Trophoblast cell (in vitro differentiated cells and primary cell): ENCODE data around the gene PCNX4.

Source experiments
- DNase-seq, 2 donors: peaks; one replicate each; pipeline ENCODE4 v3.0.0-alpha.2; 2016
- H2AFZ ChIP-seq: 2 replicates; pipeline ENCODE4 v1.6.1; 2013; ENCODE audit warnings: low read length, moderate library complexity, mild to moderate bottlenecking; ENCODE audit not compliant: insufficient read depth, poor library complexity
- H2AK5ac ChIP-seq: 2 replicates; pipeline ENCODE4 v1.6.1; 2013; ENCODE audit warnings: mild to moderate bottlenecking, low read length
- H2BK120ac ChIP-seq: 2 replicates; pipeline ENCODE4 v1.6.1; 2013; ENCODE audit warnings: low read length, mild to moderate bottlenecking, moderate library complexity; ENCODE audit not compliant: insufficient read depth, poor library complexity
- H2BK12ac ChIP-seq: 2 replicates; pipeline ENCODE4 v1.6.1; 2013; ENCODE audit warnings: mild to moderate bottlenecking, low read length, moderate library complexity
- H2BK5ac ChIP-seq: 2 replicates; pipeline ENCODE4 v1.6.1; 2013; ENCODE audit warnings: low read length, low read depth, moderate library complexity, mild to moderate bottlenecking; ENCODE audit not compliant: poor library complexity
- H3K14ac ChIP-seq: 2 replicates; pipeline ENCODE4 v1.6.1; 2013; ENCODE audit warnings: mild to moderate bottlenecking, low read length
- H3K18ac ChIP-seq: 2 replicates; pipeline ENCODE4 v1.6.1; 2013; ENCODE audit warnings: mild to moderate bottlenecking, low read length
- H3K23ac ChIP-seq: 2 replicates; pipeline ENCODE4 v1.6.1; 2013; ENCODE audit warnings: low read length
- H3K27ac ChIP-seq: 2 replicates; pipeline ENCODE4 v1.5.1; 2013; ENCODE audit warnings: low read depth, mild to moderate bottlenecking, inconsistent platforms, low read length, moderate library complexity
- H3K27me3 ChIP-seq: 2 replicates; pipeline ENCODE4 v1.6.1; 2013; ENCODE audit warnings: inconsistent platforms, mild to moderate bottlenecking, low read length, moderate library complexity; ENCODE audit not compliant: insufficient read depth
- H3K36me3 ChIP-seq, 2 experiments: 1 replicate in 1 of 2; 2 replicates in 1 of 2; pipeline ENCODE4 v1.6.1; 2013; ENCODE audit warnings: low read length in 2 of 2, mild to moderate bottlenecking in 2 of 2, moderate library complexity in 1 of 2; ENCODE audit not compliant: insufficient read depth in 2 of 2, control insufficient read depth in 1 of 2
- H3K4ac ChIP-seq: 2 replicates; pipeline ENCODE4 v1.6.1; 2013; ENCODE audit warnings: low read depth, mild to moderate bottlenecking, low read length, moderate library complexity
- H3K4me1 ChIP-seq, 2 experiments: 1 replicate in 1 of 2; 2 replicates in 1 of 2; pipeline ENCODE4 v1.6.1; 2013; ENCODE audit warnings: low read length in 2 of 2, mild to moderate bottlenecking in 2 of 2, moderate library complexity in 1 of 2; ENCODE audit not compliant: insufficient read depth in 2 of 2, control insufficient read depth in 1 of 2
- H3K4me2 ChIP-seq: 2 replicates; pipeline ENCODE4 v1.6.1; 2013; ENCODE audit warnings: inconsistent platforms, mild to moderate bottlenecking, low read length, moderate library complexity
- H3K4me3 ChIP-seq: 2 replicates; pipeline ENCODE4 v1.5.1; 2013; ENCODE audit warnings: mild to moderate bottlenecking, low read depth, low read length, inconsistent platforms
- H3K79me1 ChIP-seq: one replicate; pipeline ENCODE4 v1.6.1; 2013; ENCODE audit warnings: low read length
- H3K79me2 ChIP-seq: 2 replicates; pipeline ENCODE4 v1.6.1; 2013; ENCODE audit warnings: low read length, mild to moderate bottlenecking; ENCODE audit not compliant: control insufficient read depth, insufficient read depth, poor library complexity
- H3K9ac ChIP-seq: 2 replicates; pipeline ENCODE4 v1.6.1; 2013; ENCODE audit warnings: mild to moderate bottlenecking, low read length
- H3K9me3 ChIP-seq: 2 replicates; pipeline ENCODE4 v1.6.1; 2013; ENCODE audit warnings: low read depth, mild to moderate bottlenecking, control low read depth, inconsistent platforms, low read length; ENCODE audit not compliant: insufficient read depth
- H4K12ac ChIP-seq: 2 replicates; pipeline ENCODE4 v1.6.1; 2013; ENCODE audit warnings: low read depth, mild to moderate bottlenecking, low read length, moderate library complexity
- H4K8ac ChIP-seq: 2 replicates; pipeline ENCODE4 v1.6.1; 2013; ENCODE audit warnings: low read depth, mild to moderate bottlenecking, low read length, moderate library complexity
- H4K91ac ChIP-seq: one replicate; pipeline ENCODE4 v1.6.1; 2013; ENCODE audit warnings: low read depth, mild to moderate bottlenecking, low read length, moderate library complexity
- WGBS: extraction: QIAGEN DNeasy Blood & Tissue Kit; methylation state at CpG from one replicate; pipeline ENCODE4 v1.1.7; 2013; ENCODE audit warnings: missing lambda C conversion rate; ENCODE audit not compliant: insufficient read length, insufficient coverage; ENCODE audit errors: extremely low coverage; 5-methylcytosine and 5-hydroxymethylcytosine counted together

PCNX4 gene

DNA sequence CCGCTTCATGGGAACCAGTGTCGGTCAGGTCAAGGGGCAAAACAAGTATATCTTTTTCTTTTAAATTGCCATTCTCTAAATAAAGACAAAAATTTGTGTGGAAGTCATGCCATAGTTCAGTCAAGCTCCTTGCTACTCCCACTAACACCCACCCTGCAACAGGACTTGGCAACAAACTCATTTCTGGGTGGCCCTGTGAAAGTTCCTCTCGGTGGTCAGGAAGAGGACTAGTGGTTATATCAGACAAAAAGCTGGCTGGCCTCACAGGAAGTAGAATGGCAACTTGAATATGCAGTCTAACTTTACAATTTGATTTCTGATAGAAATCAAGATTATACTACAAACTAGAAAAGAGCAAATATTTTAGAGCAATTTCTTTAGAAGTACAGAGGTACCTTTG lies 62.3 kb downstream of the PCNX4 start:
- WGBS, result no CpG with 5 or more reads among the region's 3 CpGs
- DNase-seq, result no peak
- Histone ChIP-seq H3K23ac (no peak overlapping the region), H3K36me3 (peaks cover 3 to 9% of the 10 kb centered on the region in 2 experiments), H2BK12ac (no peak overlapping the region), H3K14ac (no peak overlapping the region), H3K4ac (no peak overlapping the region), H2AFZ (no peak overlapping the region), H3K79me2 (peaks cover 1% of the 10 kb centered on the region), H3K4me2 (no peak overlapping the region), H2BK5ac (no peak overlapping the region), H4K91ac (no peak overlapping the region), H2BK120ac (no peak overlapping the region), H3K9me3 (no peaks in the 10 kb centered on the region), H2AK5ac (no peak overlapping the region), H3K27ac (no peak overlapping the region), H3K4me3 (no peak overlapping the region), H3K18ac (no peak overlapping the region), H3K9ac (no peak overlapping the region), H4K12ac (no peak overlapping the region), H4K8ac (no peak overlapping the region), H3K79me1 (no peaks in the 10 kb centered on the region), H3K27me3 (no peaks in the 10 kb centered on the region), H3K4me1 (peaks cover 6 to 8% of the 10 kb centered on the region in 2 experiments)

DNA sequence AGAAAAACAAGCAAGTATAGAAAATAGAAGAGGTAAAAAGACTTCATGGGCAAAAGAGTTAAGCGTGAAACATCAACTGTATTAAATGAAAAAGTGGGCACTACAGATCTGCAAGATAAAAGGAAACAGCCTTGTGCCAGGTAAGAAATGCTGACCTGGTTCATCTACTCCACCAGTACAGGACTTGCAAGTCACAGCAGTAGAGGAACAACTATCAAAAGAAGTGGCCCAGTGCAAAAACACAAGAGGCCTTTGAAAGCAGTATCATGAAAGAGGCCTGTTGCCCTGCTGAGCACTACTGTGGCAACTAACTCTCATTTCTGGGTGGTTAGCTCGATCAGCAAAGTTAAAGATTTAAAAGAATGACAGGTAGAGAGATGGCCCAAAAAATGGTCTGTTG lies 62.9 kb downstream of the PCNX4 start:
- H3K9me3 ChIP-seq, result no peaks in the 10 kb centered on the region
- no peak overlapping the region for H3K18ac ChIP-seq
- H2BK5ac ChIP-seq, result no peak overlapping the region
- H3K14ac ChIP-seq, result no peak overlapping the region
- H3K4me3 ChIP-seq, result no peak overlapping the region
- no peaks in the 10 kb centered on the region for H3K27me3 ChIP-seq
- no peak overlapping the region for H4K91ac ChIP-seq
- H3K9ac ChIP-seq, result no peak overlapping the region
- peaks cover 3 to 9% of the 10 kb centered on the region in 2 experiments for H3K36me3 ChIP-seq
- no peak overlapping the region for H3K4me2 ChIP-seq
- peaks cover 6 to 8% of the 10 kb centered on the region in 2 experiments for H3K4me1 ChIP-seq
- no peak overlapping the region for H2AFZ ChIP-seq
- no peak overlapping the region for H3K4ac ChIP-seq
- H2BK12ac ChIP-seq, result no peak overlapping the region
- H2BK120ac ChIP-seq, result no peak overlapping the region
- no peak overlapping the region for H3K27ac ChIP-seq
- no peak overlapping the region for H4K8ac ChIP-seq
- H2AK5ac ChIP-seq, result no peak overlapping the region
- H3K79me1 ChIP-seq, result no peaks in the 10 kb centered on the region
- no CpG with 5 or more reads among the region's 2 CpGs for WGBS
- DNase-seq, result no peak
- H3K23ac ChIP-seq, result no peak overlapping the region
- H3K79me2 ChIP-seq, result peaks cover 1% of the 10 kb centered on the region
- H4K12ac ChIP-seq, result no peak overlapping the region

DNA sequence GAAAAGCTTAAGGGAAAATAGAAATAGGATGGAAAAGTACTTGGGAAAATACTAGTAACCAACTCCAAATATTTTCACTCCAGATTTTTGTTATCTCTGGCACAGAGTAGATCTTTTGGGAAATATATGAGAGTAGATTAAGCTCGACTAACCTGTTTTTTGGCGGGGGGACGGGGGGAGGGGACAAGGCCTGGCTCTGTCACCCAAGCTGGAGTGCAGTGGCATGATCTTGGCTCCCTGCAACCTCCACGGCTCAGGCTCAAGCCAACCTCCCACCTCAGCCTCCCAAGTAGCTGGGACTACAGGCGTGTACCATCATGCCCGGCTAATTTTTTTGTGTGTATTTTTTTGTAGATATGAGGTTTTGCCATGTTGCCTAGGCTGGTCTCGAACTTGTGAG lies 68.7 kb downstream of the PCNX4 start:
- Histone ChIP-seq H4K91ac (no peak overlapping the region), H2AK5ac (no peak overlapping the region), H3K79me1 (peaks cover 6% of the 10 kb centered on the region), H4K12ac (no peak overlapping the region), H2BK5ac (no peak overlapping the region), H3K4me2 (no peak overlapping the region), H2BK12ac (no peak overlapping the region), H2AFZ (no peak overlapping the region), H3K27ac (no peak overlapping the region), H4K8ac (no peak overlapping the region), H3K18ac (no peak overlapping the region), H3K9ac (no peak overlapping the region), H3K23ac (no peak overlapping the region), H3K9me3 (no peaks in the 10 kb centered on the region), H3K79me2 (peaks cover 8% of the 10 kb centered on the region), H3K36me3 (peaks cover 0 to 8% of the 10 kb centered on the region in 2 experiments), H3K14ac (no peak overlapping the region), H3K27me3 (no peaks in the 10 kb centered on the region), H3K4ac (no peak overlapping the region), H3K4me1 (no peaks in the 10 kb centered on the region), H3K4me3 (no peak overlapping the region), H2BK120ac (no peak overlapping the region)
- DNase-seq, result no peak
- no CpG with 5 or more reads among the region's 7 CpGs for WGBS

DNA sequence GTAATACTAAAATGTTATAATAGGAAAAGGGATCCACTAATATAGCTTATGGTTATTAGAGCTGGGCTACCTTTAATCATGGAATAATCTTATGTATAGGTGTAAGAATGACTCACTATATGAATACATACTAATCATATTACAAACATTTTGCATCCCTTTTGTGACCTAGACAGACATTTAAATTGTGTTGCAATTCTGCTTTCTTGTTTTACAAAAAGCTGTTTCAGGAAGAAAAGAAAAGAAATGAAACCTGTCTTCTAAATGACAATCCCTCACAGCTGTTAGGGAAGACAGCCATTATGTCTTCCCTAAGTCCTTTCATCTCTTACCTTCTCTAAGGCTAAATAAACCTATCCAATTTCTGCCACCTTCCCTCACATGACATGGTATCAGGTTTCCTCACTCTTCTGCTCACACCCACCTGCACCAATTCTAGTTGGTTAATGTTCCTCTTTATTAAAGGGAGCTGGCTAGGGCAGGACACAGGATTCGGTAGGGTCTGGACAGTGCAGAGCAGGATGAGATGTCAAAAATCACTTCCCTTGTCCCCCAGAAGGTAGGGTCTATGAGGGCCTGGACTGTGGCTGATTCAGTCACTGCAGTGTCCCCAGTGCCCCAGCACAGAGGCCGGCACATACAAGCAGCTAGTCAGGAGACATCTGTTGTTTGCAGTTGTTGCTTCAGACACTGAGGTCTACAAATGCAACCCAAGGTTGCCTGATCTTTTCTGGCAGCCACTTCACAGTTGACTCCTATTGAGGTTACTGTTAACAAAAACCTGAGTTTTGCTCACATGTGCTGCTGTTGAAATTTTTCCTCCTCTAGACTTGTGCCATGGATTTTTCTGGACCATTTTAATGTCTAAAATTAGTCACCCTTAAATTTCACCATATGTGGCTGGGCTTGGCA lies 69.7 kb downstream of the PCNX4 start:
- peaks cover 6% of the 10 kb centered on the region for H3K79me1 ChIP-seq
- no CpG with 5 or more reads among the region's 2 CpGs for WGBS
- H3K14ac ChIP-seq, result no peak overlapping the region
- no peak overlapping the region for H2AFZ ChIP-seq
- no peak overlapping the region for H2BK120ac ChIP-seq
- H3K4me1 ChIP-seq, result peaks cover 0 to 2% of the 10 kb centered on the region in 2 experiments
- H3K27ac ChIP-seq, result no peak overlapping the region
- no peak overlapping the region for H4K8ac ChIP-seq
- H3K18ac ChIP-seq, result no peak overlapping the region
- H2BK5ac ChIP-seq, result no peak overlapping the region
- no peak overlapping the region for H3K9ac ChIP-seq
- no peak overlapping the region for H2BK12ac ChIP-seq
- H3K23ac ChIP-seq, result no peak overlapping the region
- no peaks in the 10 kb centered on the region for H3K9me3 ChIP-seq
- H3K4ac ChIP-seq, result no peak overlapping the region
- H3K79me2 ChIP-seq, result peaks cover 8% of the 10 kb centered on the region
- H2AK5ac ChIP-seq, result no peak overlapping the region
- DNase-seq, result no peak
- no peak overlapping the region for H4K91ac ChIP-seq
- H3K27me3 ChIP-seq, result no peaks in the 10 kb centered on the region
- no peak overlapping the region for H4K12ac ChIP-seq
- H3K4me2 ChIP-seq, result no peak overlapping the region
- peaks cover 0 to 7% of the 10 kb centered on the region in 2 experiments for H3K36me3 ChIP-seq
- H3K4me3 ChIP-seq, result no peak overlapping the region
